Measurements from ENCODE around the gene KIF26A. TPM values are rescaled to one million over a fixed set of nuclear protein-coding genes. Genes with fewer than 3 reads are reported as not detected.

KIF26A gene
- total RNA-seq, result under 1 TPM in 1 of 2 donors, not detected in 1; 0.43 TPM

DNA sequence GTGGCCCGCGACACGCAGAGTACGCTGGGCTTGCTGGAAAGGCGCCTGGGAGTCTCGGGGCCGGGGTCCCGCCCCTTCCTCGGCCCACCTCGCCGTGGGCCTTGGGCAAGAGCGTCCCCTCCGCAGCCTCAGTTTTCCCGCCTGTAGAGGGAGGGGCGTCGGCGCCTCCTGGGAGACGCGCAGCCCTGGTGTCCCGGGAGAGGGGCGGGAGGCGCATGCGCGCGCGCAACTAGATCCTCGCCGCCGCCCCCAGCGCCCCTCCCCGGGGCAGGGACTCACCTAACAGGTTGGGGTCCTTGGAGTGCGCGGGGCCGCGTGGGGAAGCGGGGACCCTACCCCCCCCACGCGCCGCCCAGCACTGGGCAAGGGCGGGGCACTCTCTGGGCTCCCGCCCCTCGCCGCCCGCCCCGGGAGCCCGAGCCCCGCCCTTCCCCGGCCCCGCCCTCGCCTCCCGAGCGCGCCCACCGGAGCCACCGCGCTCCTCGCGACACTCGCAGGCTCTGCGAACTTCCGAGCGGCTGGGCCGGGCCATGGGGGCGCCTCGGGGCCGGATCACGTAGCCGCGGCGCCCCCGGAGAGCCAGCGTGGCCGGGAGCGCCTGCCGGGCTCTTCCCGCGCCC is at the start of gene KIF26A:
KIF26A (plus strand) TSS at position 490 of the 620 bp plus-strand sequence. CDS start 136 bp downstream, outside the sequence.
- ATAC-seq, result peak in 1 of 2 donors; percentile 65
- Mint-ChIP-seq H3K36me3 (no peaks in the 10 kb centered on the region), H3K27ac (no peak within 1 kb of the TSS), H3K9me3 (no peaks in the 10 kb centered on the region)
- DNase-seq (ENCODE audit: low spot score in 2 of 2), result no peak

DNA sequence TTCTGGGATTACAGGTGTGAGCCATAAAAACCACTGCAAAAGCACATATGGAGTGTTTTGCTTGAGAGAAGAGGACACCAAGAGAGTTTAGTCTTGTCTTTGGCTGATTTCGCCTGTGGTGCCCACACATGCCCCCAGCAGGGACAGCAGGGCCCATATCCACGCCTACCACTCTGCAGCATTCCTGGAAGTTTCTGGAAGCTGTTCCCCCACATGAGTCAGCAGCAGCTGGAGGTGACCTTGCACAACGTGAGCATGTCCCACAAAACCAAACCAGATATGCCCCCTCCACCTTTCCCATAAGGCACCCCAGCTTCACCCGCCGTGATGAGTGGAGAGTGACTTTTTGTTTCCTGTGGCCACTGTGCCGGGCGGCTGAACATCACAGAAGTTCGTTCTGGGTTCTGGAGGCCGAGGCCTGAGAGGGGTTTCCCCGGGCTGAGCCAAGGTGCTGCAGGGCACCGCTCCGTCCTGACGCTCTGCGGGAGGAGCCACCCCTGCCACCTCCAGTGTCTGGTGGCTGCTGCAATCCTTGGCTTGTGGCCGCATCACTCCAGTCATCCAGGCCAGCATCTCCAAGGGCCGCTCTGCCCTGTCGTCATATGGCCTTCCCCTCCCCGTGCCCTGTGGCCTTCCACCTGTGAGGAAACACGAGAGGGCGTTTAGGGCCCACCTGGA is 48.2 kb upstream of the KIF26A start:
- ATAC-seq, result no peak
- no peaks in the 10 kb centered on the region for H3K36me3 Mint-ChIP-seq
- no peaks in the 10 kb centered on the region for H3K9me3 Mint-ChIP-seq
- H3K27ac Mint-ChIP-seq, result no peak overlapping the region
- DNase-seq (ENCODE audit: low spot score in 2 of 2), result no peak

DNA sequence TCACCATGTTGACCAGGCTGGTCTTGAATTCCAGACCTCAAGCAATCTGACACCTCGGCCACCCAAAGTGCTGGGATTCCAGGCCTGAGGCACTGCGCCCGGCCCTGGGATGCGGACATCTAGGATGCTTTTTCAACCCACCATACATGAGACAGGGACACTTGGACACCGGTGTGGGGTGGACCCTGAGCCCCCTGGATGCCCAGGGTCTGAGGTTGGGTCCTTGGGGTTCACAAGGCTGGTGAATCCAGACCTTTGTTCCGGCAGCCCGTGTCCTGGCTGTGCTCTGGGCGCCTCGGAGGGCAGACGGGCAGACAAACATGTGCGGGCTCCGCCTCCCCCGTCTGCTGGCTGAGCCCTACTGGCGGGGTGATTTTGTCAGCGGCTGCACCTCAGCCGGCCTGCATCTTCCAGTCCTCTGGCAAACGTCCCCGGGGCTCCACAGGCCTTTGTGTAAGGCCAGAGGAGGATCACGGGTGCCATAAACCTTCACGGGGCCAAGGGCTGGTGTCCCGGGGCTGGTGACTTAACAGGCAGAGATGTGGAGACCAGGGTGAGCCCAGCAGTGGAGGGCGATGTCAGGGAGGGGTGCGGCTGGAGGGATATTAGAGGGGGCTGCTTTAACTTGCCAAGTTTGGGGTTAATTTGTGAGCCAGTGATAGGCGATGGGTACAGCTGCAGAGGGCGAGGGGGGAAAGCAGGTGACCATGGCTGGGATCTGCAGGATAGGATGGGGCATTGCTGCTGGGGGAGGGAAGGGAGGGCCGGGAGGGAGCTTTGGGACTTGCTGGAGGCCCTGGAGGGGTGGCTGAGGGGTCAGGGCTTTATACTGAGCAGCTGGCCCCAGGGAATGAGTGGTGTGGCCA is 47.1 kb upstream of the KIF26A start:
- no peak for DNase-seq (ENCODE audit: low spot score in 2 of 2)
- H3K27ac Mint-ChIP-seq, result no peak overlapping the region
- no peaks in the 10 kb centered on the region for H3K36me3 Mint-ChIP-seq
- no peak for ATAC-seq
- H3K9me3 Mint-ChIP-seq, result no peaks in the 10 kb centered on the region

- Mint-ChIP-seq H3K27ac (no peak overlapping the region), H3K36me3 (no peaks in the 10 kb centered on the region), H3K9me3 (no peaks in the 10 kb centered on the region)
- no peak for ATAC-seq
- DNase-seq (ENCODE audit: low spot score in 2 of 2), result no peak
Measured at GRCh38 chr14:104091927-104092771, 46.2 kb upstream of the KIF26A start.

- ATAC-seq (no peak), DNase-seq (ENCODE audit: low spot score in 2 of 2) (no peak)
- H3K36me3 Mint-ChIP-seq, result no peaks in the 10 kb centered on the region
- H3K9me3 Mint-ChIP-seq, result no peaks in the 10 kb centered on the region
- H3K27ac Mint-ChIP-seq, result no peak overlapping the region
Measured at GRCh38 chr14:104092931-104093365, 45.4 kb upstream of the KIF26A start.

DNA sequence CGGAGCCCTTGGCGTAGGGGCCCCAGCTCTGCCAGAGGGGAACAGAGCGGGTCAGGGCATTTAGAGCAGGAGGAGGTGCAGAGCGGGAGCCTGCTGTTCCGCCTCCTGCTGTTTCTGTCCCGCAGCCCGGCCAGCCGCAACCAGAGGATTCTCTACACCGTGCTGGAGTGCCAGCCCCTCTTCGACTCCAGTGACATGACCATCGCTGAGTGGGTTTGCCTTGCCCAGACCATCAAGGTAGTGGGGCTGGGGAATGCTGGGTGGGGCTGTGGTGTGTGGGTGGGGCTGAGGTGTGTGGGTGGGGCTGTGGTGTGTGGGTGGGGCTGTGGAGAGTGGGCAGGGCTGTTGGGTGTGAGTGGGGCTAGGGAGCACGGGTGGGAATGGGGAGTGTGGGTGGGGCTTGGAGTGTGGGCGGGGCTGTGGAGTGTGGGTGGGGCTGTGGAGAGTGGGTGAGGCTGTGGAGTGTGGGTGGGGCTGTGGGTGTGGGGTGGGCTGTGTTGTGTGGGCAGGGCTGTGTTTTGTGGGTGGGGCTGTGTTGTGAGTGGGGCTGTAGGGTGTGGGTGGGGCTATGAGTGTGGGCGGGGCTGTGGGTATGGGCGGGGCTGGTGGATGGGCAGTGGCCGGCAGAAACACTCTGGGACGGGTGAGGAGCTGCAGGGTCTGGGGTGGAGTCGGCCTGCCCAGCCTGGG is 44.9 kb upstream of the KIF26A start:
- Mint-ChIP-seq H3K36me3 (no peaks in the 10 kb centered on the region), H3K27ac (no peak overlapping the region), H3K9me3 (no peaks in the 10 kb centered on the region)
- no peak for ATAC-seq
- DNase-seq (ENCODE audit: low spot score in 2 of 2), result no peak

- DNase-seq (ENCODE audit: low spot score in 2 of 2) (no peak), ATAC-seq (peak; percentile 5 to 14)
- Mint-ChIP-seq H3K27ac (no peak overlapping the region), H3K9me3 (no peaks in the 10 kb centered on the region), H3K36me3 (no peaks in the 10 kb centered on the region)
Measured at GRCh38 chr14:104094056-104094708, 44.2 kb upstream of the KIF26A start.

GRCh38 chr14:104094709-104095425 is 43.5 kb upstream of the KIF26A start:
- Mint-ChIP-seq H3K27ac (no peak overlapping the region), H3K36me3 (no peaks in the 10 kb centered on the region), H3K9me3 (no peaks in the 10 kb centered on the region)
- DNase-seq (ENCODE audit: low spot score in 2 of 2) (peak; percentile 66 to 89), ATAC-seq (peak; percentile 80 to 82)

- Mint-ChIP-seq H3K36me3 (no peaks in the 10 kb centered on the region), H3K27ac (no peak overlapping the region), H3K9me3 (no peaks in the 10 kb centered on the region)
- DNase-seq (ENCODE audit: low spot score in 2 of 2) (no peak), ATAC-seq (no peak)
Measured at GRCh38 chr14:104095426-104096310, 42.7 kb upstream of the KIF26A start.

DNA sequence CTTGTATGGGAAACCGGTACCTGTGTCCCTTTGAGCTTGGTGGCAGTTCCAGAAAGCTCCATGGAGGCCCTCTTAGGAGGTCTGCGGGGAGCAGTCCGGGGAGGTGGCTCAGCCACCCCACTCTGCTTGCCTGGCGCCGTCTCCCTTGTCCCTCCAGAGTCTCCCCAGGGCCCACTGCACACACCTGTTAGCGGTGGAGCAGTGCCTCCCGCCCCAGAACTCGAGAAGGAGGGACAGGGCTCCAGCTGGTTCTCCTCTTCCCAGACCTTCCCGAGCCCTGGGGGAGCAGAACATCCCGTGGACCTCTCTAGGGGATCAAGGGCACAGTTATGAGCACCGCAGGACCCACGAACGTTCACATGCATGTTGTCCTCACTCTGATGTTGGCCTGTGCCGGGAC is 42.1 kb upstream of the KIF26A start:
- DNase-seq (ENCODE audit: low spot score in 2 of 2), result no peak
- Mint-ChIP-seq H3K36me3 (no peaks in the 10 kb centered on the region), H3K27ac (no peak overlapping the region), H3K9me3 (no peaks in the 10 kb centered on the region)
- ATAC-seq, result no peak

GRCh38 chr14:104096751-104097700 is 41.4 kb upstream of the KIF26A start:
- DNase-seq (ENCODE audit: low spot score in 2 of 2) (no peak), ATAC-seq (no peak)
- Mint-ChIP-seq H3K9me3 (no peaks in the 10 kb centered on the region), H3K27ac (no peak overlapping the region), H3K36me3 (no peaks in the 10 kb centered on the region)

DNA sequence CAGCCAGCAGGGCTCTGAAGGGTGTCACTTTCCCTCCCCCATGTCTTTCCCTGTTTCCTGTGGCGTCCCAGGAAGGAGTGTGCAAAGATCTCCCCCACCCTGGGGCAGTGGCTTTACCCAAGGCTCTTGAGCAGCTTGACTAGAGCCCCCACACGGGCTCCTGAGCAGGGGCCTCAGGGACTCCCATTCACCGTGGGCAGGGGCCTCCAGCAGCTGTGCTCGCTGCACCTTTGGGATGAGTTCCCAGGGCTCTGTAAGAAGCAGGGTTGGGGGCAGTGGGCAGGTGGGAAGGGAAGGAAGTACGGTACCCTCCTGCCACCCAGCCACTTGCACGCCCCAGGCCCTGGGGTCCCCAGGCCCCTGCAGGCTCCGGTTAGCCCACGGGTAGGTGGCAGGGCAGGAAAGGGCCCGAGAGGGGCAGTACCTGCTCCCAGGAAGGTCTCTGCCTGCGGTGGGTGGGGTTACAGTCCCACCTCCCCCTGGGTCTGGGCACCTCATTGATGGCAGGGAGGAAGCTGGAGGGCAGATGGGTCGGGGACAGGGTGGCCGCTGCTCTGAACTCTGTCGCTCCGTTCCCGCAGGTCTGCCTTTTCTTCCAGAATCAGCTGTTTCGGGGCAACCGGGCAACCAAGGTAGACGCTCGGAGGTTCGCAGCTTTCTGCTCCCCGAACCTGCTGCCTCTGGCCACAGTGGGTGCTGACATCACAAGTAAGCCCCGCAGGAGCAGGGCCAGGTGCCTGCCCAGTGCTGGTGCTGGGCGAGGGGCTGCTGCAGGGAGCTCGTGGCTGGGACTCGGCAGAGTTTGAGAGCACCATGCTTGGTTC is 39.9 kb upstream of the KIF26A start:
- Mint-ChIP-seq H3K9me3 (no peaks in the 10 kb centered on the region), H3K27ac (no peak overlapping the region), H3K36me3 (no peaks in the 10 kb centered on the region)
- DNase-seq (ENCODE audit: low spot score in 2 of 2), result no peak
- ATAC-seq, result no peak
